HG03280 (cell line): ENCODE measurements around the gene ZBTB7B.

Source experiments
- ATAC-seq: cut with Tn5 transposase; IDR thresholded peaks from one replicate; pipeline ENCODE4 v1.9.1; 2021; ENCODE audit warnings: mild to moderate bottlenecking, moderate library complexity; ENCODE audit not compliant: unreplicated experiment

ZBTB7B gene

DNA sequence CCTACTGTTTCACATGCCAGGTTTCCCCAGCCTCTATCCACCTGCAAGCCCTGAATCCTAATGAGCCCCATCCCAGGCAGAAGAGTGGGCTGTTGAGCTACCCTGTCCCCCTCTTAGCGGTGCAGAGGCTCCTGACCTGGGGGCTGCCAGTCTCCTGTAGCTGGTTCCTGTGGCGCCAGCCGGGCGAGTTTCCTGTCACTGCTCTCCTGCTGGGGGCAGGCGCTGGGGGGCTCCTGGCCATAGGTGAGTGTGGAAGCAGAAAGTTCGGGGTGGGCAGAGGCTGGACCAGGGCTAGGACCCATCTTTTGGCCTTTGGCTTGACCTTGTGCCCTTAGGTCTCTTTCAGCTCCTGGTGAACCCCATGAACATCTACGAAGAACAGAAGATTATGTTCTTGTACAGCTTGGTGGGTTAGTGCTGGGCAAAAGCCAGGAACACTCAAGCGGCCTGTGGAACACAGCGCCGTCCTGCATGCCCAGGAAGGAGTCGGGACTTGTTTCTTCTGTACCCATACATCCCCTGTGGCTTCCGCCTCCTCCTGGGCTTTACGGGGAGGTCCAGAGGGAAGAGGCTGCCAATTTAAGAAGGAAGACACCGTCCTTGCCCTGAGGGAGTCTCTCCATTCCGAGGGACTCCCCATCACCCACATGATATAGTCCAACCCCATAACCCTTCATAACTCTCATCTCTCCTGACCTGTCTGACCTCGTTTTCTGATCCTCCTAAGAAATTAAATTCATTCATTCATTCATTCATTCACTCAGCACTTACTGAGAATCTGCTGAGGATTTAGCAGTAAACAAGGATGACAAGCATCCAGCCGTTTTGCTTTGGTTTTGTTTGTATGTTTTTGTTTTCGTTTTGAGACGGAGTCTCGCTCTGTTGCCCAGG is 32.0 kb downstream of the ZBTB7B start:
- no peak for ATAC-seq

DNA sequence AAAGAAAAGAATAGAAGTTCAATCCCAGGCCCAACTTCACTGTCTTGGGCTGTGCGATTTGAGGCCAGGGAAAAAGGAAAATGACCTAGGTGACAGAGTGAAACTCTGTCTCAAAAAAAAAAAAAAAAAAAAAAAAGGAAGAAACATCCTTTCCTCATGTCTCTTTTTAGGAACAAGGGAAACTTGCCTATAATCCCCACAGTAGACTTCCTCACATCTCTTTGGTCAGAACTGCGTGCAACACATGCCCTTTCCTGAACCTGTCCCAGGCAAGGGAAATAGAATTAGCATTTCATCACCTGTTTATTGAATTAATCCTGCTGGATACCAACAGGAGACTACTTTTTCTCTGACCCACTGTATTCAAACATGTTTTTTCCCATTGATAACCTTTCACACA is 33.3 kb downstream of the ZBTB7B start:
- no peak for ATAC-seq

DNA sequence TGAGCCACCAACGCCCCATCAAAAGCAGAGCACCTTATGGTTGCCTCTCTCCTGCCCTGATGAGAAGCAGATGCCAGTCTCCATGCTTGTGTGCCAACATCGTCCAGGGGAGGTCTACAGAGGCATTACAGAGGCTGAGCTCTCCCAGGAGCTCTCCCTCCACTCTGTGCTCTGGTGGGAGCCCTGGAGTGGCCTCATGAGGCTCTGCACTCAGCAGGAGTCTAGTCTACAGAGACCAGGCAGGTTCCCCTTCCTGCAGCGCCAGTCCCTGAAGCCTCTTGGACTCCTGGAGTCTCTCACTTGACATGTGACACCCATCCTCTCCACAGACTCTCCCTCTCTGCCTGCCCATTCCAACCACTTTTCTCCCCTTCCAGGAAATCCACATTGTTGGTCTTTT is 34.4 kb downstream of the ZBTB7B start:
- no peak for ATAC-seq

DNA sequence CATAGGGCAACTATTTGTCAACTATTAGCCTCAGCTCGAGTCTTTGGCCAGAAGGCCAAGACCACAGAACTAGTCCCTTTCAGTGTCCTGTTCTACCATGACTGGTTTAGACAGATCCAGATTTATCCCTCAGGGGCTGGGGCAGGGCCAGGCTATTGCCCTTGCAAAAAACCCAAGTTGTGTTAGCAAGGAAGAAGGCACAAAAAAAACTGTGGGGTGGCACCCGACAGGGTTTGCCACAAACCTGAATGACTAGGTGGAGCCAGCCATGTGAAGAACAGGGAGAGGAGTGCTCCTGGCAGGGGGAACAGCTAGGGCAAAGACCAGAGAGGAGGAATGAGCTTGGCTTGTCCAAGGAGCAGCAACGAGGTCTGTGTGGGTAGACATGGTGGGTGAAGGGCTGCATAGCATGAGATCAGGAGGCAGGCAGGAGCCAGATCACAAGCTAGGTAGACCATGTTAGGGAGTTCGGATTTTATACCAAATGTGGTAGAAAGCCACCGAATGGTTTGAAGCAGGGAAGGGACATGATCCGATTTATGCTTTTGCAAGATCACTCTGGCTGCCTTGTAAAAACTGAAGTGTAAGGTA is 35.3 kb downstream of the ZBTB7B start:
- no peak for ATAC-seq

DNA sequence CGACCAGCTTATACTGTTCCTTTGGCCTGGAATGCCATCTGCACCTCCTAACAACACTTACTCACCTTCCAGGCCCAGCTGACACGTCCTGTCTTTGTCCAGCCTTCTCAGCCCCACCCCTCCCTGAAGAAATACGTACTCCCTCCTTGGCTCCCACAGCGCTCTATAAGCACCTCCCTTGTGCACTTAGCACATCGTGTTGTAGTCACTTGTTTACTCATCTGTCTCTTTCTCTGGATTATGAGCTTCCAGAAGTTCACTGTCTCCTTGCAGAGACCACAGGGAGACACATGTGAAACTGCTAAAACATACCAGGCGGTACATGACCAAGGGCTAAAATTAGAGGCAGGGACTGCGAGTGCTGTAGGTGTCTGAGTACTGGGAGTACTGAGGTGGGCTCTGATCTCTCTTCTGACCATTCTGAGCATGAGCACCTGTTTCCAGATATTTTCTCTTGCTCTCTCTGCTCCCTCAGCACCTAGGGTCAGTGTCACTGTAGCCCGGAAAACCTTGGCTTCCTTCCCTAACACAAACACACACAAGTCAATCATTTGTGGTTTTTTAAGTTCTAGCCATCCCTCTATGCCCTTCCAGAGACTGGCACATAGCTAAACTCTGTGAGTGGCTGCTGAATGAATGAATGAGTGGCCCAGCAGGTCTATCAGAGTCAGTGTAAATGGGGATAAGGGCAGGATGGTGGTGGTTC is 36.2 kb downstream of the ZBTB7B start:
- no peak for ATAC-seq

DNA sequence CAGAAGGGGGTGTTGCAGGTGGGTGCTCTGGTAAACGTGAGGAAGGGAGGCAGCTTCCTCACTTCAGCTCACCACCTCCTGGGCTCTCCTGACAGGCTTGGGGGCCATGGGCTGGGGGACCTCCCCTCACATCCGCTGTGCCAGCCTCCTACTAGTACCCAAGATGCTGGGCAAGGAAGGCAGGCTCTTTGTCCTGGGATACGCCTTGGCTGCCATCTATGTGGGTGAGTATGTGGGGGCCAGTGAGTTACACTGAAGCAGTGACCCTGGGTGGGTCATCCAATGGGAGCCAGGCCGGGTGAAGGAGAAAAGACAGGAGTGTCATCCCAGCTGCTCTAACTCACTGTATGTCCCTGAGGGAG is 36.7 kb downstream of the ZBTB7B start:
- ATAC-seq, result no peak

DNA sequence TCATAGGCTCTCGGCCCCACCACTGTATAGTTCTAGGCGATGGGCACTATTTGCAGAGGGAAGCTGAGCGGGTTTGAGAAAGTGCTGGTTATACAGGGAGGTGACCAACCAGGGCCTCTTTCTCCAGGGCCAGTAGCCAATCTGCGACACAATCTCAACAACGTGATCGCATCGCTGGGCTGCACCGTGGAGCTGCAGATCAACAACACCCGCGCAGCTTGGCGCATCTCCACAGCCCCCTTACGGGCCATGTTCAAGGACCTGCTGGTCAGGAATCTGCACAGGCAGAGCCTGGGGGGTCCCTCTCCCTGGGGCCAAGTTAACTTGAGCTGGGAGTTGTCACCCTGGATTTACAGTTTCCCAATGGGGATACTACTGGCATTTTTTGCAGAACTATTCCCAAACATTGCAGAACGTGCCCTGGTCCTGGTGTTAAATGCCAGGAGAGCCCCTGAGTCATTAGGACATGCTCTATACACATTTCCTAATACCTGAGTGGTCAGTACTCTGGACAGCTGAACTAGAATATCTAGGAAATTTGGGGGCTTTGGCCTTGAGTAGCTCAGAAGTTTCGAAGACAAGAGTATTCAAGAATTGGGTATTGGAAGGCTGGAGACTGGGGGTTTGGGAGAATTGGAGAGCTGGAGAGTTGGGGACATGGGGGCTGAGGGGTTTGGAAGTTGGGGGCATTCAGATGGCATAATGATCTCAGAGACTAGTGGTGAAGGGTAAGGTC is 37.9 kb downstream of the ZBTB7B start:
- no peak for ATAC-seq

DNA sequence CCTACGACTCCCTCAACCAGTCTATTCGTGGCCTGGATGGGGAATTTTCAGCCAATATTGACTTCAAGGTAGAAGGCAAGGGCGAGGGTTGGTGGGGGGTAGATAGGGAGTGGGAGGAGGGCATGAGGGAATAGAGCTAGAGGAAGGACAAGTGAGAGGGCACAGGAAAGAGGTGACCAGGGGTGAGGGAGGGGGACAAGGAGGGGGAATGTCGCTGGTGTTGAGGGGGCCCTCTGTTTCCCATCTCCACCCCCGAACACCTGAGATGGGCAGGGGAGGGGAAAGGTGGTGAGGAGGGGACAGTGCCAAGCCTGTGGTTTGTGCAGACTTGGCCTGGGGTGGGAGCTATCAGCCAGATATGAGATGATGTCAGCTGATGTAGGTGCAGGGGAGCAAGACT is 40.2 kb downstream of the ZBTB7B start:
- ATAC-seq, result no peak

DNA sequence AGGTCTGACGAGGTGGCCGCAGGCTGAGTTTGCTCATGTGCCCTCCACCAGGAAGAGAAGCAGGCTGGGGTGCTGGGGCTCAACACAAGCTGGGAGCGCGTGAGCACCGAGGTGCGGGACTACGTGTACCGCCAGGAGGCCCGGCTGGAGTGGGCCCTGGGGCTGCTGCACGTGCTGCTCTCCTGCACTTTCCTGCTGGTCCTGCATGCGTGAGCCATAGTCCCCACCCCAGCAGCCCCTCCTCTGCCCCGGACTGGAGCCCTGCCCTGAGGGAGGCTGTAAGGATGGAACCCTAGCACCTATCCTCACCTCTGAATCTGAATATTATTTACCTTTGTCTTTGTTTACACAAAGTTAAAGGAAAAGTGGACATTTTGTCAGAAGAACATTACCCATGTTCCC is 40.7 kb downstream of the ZBTB7B start:
- no peak for ATAC-seq

DNA sequence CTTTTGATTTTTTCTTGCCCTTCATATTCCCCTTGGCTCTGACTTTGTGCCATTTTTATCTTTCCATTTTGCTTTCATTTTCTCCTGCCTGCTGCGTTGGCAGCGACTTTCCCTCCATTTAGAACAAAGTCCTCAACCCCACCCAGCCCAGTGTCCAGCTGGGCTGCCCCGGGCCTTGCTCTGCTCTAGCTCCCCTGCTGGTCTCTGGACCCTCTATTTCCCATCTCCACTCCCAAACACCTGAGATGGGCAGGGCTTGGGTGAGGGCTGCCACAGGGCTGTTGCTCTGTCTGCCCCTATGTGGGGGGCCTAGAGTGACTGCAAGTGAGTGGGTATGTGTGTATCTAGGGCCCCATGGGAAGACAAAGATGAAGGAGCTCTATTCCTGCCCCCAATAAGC is 41.2 kb downstream of the ZBTB7B start:
- no peak for ATAC-seq

DNA sequence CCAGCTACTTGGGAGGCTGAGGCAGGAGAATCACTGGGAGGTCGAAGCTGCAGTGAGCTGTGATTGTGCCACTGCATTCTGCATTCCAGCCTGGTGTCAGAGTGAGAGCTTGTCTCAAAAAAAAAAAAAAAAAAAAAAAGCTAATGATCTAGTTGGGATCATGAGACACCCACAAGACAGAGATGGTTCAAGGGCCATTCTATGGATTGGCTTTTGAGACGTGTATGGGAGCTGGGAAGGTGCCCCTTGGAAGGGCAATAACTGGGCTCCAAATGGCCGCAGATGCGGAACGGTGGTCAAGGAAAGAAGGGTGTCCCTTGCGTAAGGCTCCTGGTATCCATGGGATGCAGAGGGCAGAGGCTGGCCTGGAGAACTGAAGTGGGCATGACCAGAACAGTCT is 41.8 kb downstream of the ZBTB7B start:
- ATAC-seq, result no peak

DNA sequence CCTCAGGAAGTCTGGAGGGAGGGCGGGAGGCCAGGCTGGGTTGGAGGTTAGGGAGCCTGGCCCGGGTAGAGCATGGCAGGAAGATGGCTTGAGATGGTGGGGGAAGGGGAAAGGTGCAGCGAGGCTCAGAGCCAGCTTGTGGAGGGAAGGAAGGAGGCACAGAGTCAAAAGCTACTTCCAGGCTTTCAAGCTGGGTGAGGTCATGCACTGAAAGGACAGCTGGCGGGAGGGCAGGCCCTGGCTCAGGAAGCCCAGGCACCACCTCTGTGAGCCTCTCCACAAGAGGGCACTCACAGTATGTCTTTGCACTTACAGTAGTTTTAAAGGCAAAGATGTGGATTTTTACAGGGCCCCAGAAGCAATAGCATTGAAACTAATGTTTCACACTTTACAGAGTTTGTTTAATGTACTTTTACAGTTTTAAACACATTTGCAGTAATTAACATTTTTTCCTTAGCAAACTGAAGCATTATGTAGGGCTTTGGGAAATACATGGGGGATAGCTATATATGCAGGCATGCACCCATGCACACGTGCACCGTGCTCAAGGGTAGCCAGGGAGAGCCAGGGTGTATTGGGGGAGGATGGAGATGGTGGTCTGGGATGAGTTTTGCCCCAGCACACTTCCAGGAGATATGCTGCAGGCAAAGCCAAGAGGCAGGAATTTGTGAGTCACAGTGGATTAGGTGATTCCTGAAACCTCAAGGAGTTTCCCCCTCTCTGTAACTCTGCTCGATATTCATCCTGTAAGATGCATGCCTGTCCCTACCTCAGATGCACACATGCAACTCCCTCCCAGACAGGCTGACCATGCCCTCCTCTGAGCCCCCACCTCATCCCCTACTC is 42.4 kb downstream of the ZBTB7B start:
- peak; percentile 52 for ATAC-seq

DNA sequence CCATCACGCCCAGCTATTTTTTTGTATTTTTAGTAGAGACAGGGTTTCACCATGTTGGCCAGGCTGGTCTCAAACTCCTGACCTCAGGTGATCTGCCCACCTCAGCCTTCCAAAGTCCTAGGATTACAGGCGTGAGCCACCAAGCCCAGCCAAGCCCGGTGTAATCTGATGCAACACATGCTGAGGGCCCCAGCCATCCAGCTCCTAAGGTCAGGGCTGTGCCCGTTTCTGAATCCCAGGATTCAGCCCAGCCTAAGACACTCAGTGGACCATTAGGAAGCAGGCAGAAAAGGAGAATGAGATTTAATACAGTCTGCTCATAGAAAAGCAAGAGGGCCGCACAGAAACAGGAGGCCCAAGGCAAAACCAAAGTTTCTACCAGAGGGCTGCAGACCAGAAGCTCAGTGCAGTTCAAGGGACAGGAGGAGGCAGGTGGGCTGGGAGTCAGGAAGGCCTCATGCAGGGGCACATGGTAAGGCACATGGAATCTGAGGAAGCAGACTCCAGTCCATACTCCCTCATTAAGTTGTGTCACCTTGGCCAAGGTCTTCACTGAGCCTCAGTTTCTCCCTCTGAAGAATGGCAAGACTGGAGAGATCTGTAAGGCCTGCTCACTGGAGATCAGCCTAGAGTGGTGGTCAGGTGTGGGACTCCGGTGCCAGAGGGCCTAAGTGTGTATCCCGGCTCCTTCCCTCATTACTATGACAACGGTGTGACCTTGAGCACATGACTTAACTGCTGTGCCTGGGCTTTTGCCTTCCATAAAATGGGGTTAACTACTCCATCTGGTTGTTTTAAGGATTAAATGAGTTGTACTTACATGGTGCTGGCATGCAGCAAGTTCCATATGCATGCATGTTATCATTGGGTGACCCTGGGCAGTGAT is 46.1 kb downstream of the ZBTB7B start:
- no peak for ATAC-seq

DNA sequence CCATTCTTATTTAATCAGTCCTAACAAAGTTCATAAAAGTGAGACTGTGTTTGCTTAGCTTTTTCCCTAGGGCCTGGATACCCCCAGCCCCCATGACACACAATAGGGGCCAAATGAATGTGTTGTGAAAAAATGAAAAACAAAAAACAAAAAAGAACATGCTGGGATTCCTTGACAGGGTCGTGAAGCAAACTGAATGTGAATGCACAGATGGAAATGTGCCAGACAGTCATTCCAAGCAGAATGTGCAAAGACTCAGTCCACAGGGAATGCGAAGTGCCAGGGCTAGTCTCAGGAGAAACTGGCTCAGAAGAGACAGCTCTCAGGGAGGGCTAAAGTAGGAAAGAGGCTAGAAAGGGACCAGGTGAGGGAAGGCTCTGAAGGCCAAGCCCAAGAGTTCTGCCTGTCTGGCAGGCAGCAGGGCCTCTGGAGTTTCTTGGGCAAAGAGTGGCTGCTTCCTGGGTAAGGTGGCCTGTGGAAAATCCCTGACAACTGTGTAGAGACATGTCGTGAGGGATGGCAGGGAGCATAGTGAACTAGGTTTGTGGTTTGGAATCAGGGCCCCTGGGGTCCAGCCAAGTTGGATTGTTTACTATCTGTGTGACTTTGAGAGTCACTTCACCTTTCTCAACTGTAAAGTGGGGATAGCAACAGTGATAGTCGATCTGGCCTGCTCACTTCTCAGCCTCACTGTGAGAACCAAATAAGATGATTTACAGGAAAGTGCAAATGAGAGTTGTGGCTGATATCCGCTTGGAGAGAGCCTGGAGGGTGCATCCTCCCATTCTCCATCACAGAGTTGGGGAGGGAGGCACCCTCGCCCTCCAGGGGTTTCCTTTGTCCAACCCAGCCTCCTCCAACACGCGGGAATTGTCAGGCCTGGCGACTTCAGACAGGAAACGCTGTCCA is 47.3 kb downstream of the ZBTB7B start:
- no peak for ATAC-seq

DNA sequence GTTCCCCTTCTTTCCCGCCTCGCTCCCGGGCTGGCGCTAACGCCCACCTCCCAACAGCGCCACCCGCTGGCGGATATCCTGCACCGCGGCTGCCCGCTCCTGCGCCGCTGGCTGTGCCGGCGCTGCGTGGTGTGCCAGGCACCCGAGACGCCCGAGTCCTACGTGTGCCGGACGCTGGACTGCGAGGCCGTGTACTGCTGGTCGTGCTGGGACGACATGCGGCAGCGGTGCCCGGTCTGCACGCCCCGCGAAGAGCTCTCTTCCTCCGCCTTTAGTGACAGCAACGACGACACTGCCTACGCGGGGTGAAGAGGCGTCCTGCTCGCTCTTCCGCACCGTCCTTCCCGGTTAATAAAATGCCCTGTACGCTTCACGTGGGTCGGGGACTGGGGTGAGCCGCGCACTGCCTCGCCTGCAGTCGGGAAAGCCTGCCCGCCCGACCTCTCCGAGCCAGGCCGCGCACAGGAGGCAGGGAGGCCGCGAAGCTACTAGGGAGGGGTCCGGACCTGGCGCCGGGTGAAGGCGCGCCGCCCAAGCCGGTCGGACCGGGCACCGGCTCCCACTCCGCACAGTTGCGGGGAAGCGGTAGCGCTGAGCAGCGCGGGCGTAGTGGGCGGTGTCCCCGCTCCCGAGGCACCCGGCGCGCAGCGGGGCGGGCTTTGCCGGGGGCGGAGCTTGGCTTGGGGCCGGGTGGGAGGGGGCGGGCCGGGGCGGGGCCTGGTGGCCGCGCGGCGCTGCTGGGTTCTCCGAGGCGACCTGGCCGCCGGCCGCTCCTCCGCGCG is 48.1 kb downstream of the ZBTB7B start, which contains the start of gene ADAM15:
TSS of gene ADAM15 (plus strand) at position 757 of the 782 bp plus-strand sequence. CDS start 71 bp downstream, outside the sequence.
- peak; percentile 62 for ATAC-seq

DNA sequence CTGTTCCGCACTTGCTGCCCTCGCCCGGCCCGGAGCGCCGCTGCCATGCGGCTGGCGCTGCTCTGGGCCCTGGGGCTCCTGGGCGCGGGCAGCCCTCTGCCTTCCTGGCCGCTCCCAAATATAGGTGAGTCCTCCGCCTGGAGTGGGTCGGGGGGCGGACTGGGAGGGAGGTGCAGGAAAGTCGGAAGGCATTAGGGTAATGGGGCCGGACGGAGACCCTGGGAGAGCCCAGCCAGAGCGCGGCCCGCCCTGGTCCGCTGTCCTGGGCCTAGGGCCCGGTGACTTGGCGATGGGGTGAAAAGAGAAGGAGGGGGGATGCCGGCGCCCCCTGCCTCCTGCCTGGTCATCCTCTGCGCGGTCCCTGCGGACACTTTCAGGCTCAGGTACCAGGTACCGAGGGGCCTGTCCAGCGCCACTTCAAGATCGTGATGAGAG is 48.8 kb downstream of the ZBTB7B start:
- ATAC-seq, result peak; percentile 11

DNA sequence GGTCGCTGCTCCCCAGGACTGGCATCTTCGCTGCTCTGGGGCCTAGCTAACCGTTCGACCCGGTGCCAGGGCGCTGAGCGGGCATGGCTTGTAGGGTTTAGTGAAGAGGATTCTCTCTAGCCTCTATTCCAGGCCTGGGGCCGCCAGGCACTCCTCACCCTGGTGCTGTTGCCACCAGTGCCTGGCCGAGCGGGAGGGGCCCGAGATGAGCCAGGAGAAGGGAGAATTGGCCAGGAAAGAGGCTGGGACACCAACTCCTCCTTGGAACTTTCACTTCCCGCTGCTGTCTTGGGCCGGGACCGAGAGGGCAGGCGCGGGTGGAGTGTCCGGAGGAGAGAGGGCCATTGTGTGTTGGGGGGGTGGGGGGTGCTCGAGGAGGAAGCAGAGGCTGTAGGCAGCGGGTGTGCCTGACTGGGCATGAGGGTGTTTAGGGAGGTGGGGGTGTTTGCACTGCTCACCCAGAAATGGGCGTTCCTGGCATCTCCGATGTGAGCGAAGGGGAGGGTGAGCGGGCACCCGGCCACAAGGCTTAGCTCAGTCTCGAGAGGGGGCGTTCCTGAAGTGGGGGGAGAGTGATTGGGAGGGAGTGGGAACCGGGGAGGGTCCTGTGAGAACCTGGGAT is 49.3 kb downstream of the ZBTB7B start:
- ATAC-seq, result no peak
